NOMO-1 treated with DMSO at 0.1 percent for 48 hours (cell line): ENCODE results near the gene TTLL5.

Experiments
- DNase-seq: peaks from one replicate; lab custom pipeline; 2025; ENCODE audit not compliant: unreplicated experiment; lab: John Stamatoyannopoulos, UW

TTLL5 gene

DNA sequence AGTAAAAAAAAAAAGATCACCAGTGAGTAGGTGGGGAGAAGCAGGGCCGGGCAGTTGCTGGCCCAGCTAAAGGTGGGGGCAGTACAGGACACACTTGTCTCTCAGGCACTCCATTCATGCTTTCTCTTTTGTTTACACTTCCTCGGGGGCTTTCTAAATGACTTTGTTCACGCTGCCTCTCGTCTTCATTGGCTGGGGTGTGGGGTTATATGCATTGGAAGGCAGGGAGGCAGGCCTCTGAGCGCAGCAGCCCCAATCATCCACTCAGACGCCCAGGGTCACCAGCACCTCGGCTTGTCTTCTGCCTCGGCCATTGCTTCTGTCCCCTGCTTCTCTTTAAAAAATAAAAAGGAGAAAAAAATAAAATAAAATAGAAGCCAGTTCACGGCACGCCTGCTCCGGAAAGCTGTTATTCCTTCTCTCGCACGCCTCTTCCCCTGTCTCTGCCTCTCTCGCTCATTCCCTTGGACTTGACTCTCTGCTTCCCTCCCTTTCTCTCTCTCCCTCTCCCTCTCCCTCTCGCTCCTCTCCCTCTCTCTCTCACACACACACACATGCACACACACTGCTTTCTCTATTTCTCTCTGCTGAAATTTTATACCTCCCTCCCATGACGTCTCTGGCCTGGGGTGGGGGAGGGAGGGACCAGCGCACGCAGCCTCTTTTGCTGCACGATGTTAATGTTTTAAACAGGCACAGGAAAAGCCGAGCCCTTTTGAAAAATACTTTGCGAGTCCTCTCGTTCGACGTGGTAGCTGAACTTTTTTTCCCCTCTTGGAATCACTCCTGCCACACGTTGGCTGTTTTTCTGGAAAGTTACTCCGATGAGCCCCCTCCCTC, 320.6 kb downstream of the TTLL5 start, which contains the start of gene TGFB3:
TSS of gene TGFB3 (minus strand) at position 570 of the 840 bp plus-strand sequence. CDS start 1,102 bp downstream, outside the sequence.
- no peak for DNase-seq

DNA sequence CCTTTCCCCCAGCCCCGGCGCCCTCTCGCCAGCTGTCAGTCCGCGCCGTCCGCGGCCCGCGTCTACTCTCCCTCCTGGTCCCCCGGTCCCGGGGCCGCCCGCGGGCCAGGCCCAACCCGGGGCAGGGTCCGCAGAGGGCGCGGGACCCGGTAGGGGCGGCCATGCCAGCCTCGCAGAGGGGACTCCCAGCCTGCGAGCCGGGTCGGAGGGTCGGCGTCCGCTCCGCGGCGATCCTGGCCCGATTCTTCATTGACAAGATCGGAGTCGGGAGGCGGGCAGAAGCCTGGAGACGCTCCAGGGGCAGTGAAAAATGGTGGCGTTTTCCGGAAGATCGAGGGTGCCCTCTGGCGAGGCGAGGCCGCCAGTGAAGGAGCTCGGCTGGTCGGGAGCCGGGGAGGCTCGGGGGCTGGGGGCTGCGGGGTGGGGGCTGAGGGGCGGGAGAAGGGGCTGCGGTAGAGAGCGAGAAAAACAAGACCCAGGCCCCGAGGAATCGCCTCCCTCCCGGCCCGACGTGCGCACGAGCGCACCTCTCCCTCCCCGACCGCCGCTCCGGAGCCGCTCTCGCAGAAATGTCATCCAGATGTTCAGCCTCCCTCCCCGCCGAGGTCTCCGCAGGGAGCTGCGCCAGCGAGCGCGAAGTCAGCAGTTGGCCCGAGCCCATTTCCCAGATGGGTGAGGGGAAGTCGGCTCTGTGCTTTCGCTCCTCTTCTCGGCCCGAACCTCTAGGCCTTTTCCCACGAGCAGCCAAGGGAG, 321.4 kb downstream of the TTLL5 start:
- DNase-seq = peak; percentile 75

DNA sequence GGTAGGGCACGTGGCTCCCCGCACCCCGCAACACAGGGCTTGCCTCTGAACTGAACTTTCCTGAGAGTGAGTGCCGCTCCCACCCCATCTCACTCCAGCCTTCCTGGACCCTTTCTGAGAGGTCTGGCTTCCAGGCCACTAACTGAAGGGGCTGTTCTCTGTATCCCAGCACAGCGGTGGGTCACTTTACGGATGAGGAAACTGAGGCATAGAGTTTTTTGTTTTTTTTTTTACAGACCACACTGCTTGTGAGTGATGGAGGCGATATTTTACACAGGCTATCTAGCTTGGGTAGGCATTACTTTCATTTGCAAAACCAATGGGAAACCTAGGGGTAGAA, 321.9 kb downstream of the TTLL5 start:
- no peak for DNase-seq

DNA sequence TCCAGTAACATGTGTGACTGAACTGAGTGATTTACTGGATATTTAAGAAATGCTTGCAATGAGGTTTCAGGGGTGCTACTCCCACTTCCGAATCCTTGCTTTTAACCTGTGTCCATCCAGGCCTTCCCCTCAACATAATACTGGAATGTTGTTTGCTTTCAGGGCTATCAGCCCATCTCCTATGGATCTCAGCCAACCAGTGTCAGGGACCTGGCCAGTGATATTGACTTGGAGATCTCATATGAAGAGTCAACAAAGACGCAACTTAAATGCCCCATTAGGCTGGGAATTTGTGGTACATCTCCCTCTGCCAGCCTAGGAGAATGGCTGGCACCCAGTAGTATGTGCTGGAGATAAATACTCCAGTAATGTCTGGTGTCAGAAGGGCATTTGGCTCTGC, 323.6 kb downstream of the TTLL5 start:
- no peak for DNase-seq

DNA sequence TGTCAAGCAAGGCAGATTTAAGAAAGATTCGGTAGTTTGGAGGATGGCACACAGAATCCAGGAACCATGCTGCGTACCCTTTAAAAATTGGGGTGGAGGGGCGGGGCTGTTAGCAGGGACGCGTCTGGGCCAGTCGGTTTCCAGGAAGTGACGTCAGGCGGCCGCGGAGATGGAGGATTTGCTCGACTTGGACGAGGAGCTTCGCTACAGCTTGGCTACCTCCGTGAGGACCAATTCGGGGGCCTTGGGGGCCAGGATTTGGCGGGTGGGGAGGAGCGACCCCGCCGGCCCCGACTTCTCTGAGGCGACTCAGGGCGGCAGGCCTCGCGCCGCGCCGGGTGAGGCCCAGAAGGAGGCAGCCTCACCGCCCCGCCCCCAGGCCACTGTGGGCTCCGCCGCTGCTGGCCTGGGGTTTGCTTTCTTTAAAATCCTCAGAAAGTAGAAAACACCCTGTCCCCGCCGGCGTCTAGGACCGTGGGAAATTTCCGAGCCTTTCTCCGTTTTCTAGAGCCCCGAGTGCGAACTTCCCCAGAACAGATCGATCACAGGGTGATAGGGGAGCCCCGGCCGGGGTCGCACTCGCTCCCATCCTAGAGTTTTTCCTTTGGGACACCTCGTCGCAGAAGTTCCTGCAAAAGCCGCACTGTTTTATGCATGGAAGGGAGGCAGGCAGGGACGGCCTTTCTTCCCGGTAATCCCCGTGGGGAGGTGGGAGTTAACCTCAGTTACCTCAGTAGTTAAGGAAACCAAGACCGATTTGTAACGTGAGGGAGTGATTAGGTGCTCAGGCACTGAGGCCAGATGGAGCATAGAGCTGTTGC, 324.8 kb downstream of the TTLL5 start, which contains the start of gene IFT43:
TSS of gene IFT43 (plus strand) at position 146 of the 821 bp plus-strand sequence. CDS start at position 170, 24 bp downstream.
- peak; percentile 83 for DNase-seq

DNA sequence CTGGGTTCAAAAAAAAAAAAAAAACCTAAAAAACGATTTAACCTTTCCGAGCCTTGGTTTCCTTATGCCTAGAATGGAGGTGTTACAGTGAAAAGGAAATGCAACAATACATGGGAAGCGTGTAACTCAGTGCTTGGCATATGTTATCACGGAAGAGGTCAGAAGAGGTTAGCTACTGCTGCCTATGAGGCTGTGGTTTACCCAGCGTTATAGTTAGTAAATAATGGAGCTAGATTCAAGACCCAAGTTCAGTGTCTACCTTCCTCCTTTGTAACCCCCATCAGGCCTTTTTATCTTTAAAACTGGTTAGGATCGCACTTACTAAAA, 325.4 kb downstream of the TTLL5 start:
- no peak for DNase-seq

DNA sequence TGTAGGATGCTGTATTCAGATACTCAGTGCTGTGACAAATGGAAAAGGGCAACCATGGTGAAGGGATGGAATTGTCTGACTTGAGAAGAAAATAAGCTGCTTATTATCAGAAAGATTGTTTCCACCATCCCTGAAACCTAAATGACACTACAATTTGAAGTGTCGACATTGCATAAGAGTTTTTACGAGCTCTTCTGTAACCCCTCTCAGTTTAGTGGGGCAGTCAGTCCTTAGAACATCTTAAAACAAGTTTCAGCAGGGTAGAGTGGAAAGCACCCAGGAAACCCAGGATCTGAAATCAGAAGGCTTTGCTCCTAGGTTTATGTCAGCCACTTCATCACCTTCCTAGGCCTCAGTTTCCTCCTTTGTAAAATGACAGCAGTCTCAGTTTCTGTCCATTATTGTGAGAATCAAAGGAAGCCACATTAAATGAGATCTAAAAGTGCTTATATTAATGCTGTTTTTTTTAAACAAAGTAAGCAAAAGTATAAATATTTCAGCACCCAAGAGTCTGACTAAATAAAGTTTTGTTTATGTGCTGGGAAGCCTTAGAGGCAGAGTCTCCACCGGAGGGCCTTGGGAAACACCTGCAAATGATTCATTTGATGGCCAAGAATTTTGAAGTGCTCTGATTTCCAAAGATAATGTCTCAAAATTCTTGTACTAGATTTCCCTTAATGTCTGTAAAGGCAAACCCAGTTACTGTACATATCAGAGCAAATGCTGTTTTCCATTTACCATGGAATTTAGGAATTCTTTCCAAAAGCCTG, 326.3 kb downstream of the TTLL5 start:
- DNase-seq = peak; percentile 6

DNA sequence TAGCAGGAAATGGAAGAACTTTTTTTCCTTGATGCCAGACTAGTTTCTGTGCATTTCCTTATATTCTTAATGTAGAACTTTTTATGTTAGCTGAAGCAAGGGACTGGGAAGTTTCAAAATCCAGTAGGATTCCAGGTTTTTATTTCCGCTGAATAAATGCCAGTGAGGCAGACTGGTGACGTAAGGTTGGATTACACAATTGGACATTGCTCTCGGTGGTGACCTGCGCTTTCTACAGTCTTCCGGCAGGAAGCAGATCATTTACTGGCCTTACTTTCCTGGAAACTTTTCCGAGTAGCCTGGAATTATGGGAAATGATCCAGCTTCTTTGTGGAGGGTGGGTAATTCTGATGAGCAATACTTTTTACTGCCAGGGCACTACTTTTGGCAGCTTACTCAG, 328.1 kb downstream of the TTLL5 start:
- DNase-seq = no peak

DNA sequence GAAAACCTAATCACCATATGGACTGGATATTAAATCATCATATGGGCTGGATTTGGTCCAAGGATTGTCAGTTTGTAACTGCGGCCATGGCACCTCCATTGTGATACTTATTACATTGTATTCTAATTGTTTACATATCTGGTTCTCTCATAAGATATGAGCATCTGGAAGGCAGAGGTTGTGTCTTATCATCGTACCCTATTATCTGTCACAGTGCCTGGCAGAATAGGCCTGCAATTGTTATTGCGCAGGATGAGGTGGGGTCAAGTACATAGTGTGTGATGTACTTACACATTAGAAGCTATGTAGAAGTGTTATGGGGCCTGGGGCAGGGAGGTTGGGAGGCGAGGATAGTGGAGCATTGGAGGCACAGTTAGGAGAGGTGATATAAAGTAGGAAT, 329.3 kb downstream of the TTLL5 start:
- DNase-seq = no peak

DNA sequence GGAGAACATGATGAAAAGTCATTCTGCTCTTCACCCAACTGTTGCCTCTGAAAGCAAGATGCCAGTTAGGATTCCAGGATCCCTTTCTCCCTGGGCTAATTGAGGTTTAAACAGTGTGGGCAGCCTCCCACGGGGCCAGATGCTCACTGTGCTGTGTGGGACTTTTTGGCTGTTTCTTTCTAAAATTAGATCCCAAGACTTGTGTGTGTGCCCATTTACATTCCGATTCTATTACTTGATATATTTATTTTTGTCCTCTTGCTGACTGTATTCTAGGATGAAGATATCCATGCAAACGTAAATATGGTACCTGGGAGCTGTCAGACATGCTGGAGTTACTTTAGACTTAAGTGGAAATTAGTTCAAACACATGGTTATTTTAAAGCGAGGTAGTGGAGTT, 330.7 kb downstream of the TTLL5 start:
- DNase-seq = no peak

DNA sequence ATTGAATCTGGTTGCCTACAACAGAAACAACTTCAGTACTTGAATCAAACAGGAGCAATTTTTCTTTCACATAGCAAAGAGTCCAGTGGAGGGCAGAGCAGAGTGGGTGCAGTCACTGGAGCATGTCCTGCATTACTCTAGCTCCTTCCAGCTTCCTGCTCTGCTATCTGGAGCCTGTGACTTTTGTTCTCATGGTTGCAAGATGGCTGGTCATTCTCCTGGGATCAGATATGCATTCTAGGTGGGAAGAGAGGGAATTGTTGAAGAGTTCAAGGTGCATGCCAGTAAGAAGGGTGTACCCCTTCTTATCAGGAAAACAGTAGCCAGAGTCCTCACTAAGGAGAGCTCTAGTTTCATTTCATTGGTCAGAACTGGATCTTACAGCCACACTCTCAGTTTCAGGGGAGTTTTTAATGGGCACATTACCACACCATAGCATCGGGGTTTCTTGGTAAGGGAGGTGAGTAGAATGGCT, 332.6 kb downstream of the TTLL5 start:
- DNase-seq = no peak

DNA sequence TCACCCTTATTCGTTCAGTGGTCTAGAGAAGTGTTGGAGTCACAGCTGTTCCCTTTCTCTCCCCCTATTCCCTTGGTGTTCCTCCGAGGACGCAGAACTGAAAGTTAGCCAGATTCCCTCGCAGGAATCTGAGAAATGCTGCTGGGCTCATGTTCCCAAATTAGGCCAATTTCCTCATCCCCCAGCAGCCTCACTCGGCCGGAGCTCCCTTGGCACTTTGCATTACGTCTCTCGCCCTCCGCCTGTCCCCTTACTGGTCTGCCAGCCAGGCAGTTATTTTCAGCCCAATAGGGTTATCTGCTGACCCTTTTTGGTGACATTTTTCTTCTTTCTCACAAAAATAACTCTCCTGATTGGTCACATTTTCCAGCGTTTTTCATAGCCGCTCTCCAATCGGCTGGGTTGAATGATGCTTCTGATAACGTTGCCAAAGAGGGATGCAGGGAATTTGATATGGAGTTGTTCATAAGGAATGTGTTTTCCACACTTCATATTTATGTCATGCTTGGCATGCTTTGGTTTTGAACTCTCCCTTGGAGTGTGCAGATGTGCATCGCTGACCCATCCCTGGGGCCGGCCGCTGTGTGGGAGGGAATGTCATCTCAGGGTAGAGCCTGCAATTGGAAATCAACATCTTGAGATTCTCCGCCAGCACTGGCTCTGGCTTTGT, 334.5 kb downstream of the TTLL5 start:
- DNase-seq = no peak

DNA sequence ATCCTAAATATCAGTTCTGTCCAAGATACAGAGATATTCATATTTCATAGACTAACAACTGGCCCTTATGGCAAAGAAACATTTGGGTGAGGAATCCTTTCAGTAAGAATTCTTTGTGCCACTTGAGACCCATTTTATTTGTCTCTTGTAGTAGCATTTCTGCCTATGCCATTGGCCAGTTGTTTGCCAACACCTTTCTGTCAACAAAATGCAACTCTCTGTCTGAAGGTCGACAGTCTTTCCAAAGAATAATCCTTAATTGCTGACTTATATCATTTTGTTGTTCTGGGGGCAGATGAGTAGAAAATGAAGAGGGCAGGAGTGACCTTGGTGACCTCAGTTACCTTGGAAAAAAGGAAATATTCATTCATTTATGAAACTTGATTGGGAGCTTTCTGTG, 335.4 kb downstream of the TTLL5 start:
- no peak for DNase-seq

DNA sequence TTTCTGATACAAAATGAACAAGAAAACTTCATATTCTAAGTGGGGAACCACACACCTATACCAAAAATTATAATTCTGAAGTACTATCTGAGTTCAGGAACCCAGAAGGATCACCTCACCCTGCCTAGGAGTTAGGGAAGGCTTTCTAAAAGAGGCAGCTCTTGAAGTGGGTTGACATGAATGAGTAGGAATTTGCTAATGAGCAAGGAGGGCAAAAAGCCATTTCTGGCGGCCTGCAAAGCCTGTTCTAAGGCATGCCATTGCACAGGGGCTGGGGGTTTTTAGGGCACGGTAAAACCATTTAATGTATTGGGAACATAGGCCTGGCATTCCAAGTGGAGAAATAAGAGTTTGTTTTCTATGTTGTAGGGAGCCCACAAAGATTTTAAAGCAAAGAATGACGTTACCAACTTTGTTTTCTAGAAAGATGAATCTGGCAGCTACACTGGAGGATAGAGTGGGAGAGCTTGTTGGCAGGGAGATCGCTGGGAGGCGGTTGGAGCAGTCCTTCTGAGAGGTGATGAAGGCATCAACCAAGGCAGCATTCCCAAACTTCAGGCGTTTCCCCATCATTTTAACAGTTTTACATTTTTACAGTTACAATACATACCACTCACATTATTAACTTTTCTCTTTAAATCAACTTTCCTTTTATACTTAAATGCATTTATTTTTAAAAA, 338.6 kb downstream of the TTLL5 start:
- DNase-seq = no peak

DNA sequence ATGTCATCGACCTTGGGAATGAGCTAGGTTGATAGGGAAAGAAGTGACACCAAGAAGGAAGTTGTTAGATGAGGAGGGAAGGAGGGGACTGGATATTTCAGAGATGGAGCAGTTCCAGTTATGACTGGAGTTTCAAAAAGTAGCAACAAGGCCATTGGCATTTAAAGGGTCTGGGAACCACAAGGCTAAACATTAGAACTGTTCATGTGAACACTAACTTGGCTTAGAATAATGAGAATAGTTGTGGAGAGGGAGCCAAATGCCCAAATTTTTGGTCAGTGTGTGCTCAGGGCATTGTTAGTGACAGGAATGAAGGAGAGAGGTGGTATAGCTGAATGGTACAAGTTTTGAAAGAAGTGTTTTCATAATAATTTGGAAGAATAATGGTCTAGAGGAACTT, 341.3 kb downstream of the TTLL5 start:
- DNase-seq = no peak
